GM19372 (cell line): ENCODE measurements around the gene SEMA3F.

Experiments
- ATAC-seq: cut with Tn5 transposase; IDR thresholded peaks from one replicate; pipeline ENCODE4 v1.9.1; 2021; ENCODE audit warnings: mild to moderate bottlenecking, low read depth, moderate library complexity; ENCODE audit not compliant: unreplicated experiment

The SEMA3F gene

DNA sequence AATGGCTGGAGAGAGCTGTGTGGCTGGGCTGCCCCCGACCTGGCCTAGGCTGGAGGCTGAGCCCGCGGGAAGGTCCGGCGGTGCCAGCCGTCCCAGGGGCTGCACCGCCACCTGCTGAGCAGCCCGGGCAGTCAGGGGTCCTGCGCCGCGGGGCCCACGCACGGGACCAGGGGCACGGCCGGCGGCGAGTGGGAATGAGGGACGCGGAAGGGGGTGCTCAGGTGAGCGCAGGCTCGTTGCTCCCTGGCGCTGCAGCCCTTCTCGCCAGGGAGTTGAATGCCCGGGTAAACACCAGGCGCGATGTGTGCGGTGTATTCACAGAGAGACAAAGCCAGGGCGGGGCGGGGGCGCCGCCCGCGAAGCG lies 666 bp upstream of the SEMA3F start:
- peak; percentile 33 for ATAC-seq

DNA sequence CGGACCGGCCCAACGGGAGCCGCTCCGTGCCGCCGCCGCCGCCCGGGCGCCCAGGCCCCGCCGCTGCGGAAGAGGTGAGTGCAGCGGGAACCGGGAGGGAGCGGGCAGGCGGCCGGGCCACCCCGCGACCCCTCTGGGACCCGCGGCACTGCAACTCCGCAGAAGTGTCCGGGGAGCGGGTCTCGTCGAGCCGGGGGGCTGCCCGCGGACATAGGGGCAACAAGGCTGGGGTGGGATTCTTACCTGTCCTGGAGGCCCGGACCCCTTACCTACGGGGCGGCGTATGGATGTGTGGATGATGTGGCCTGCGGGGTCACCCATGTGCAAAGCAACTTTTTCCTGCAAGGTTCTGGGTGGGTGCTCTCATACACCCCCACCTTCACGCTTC lies 361 bp downstream of the SEMA3F start:
- ATAC-seq: peak; percentile 9

DNA sequence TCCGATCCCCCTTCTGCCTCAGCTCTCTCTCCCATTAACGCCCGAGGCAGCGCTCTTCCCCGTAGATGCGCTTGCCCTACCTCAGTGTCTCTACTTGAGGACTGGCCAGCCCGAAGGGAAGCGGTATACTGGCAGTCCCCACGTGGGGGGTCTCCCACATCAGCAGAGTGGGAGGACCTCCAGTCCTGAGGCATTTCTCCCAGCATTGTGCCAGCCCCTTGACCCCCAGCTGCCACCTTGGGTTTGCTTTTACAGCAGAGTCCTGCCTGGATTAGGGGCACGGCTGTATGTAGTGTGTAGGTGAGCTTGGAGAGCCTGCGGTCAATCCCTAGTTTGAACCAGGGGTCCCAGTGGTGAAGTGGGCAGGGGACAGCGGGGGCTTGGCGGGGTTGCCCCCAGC lies 767 bp downstream of the SEMA3F start:
- no peak for ATAC-seq

DNA sequence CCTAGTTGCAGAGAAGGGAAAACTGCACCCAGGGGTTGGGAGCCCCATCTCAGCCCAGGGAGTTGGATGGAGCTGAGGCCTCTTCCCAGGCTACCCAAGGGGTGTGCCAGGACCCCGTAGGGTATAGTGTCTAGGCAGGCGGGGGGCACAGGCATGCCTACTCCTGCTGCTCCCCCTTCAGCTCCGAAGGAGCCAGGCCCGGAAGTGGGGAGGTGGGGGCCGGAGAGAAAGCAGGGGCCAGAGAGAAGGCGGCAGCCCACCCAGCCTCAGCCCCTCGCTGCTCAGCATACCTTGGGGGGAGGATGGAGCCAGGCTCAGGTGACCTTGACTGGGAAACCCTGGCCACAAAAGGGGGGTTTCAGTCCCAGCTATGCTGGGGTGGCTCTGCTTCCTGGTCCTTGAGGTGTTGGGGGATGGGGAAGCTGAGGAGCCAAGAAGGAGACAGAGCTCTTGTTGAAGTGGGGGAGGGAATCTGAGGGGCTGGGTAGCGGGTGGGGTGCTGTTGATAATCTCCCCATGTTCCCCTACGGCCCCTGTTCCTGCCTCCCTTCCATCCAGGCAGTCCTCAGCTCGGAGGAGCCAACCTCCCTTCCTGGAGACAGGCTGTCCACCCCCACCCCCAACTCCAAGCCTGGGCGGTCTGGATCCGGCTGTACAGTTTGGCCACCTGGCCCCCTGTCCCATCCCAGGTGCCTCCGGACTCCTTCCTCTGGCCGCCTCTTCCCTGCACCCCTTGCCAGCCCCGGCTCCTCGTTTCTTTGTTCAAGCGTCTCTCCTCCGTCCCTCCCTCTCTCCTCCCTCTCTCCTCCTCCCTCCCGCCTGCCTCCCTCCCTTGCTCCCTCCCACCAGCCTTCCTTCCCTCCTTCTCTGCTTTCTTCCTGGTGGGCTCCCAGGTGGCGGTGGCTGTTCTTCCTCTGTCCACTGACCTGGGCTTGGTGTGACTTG lies 1.7 kb downstream of the SEMA3F start:
- ATAC-seq: no peak

DNA sequence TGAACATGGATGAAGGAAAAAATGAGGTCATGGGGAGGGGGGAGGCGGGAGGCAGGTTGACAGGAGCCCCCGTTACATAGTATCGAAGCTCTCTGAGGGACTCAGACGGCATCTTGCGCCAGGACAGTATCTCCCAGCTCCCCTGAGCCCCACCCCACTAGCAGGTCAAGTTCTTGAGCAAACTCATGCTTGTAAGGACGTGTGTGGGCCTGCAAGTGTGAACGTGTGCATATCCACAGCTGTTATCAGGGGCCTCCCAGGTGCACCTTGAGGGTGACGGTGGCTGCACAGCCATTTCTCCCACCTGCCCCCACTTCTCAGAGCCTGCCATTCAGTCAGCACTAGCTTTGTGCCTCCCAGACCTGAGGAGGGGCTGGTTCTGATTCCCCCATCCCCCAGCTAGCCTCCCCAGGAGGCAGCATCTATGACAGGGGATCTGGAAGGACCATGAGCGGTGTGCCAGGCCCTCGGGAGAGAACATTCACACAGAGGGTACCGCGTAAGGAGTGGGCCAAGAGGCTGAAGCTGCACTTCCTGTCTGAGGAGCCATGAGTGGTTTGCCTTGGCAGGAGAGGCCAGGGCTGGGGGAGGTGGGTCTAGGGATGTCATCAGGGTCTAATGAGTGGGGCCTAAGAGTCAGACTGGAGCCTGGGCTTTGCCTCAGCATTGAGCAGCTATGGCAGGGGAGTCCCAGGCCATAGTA lies 2.9 kb downstream of the SEMA3F start:
- ATAC-seq: no peak

DNA sequence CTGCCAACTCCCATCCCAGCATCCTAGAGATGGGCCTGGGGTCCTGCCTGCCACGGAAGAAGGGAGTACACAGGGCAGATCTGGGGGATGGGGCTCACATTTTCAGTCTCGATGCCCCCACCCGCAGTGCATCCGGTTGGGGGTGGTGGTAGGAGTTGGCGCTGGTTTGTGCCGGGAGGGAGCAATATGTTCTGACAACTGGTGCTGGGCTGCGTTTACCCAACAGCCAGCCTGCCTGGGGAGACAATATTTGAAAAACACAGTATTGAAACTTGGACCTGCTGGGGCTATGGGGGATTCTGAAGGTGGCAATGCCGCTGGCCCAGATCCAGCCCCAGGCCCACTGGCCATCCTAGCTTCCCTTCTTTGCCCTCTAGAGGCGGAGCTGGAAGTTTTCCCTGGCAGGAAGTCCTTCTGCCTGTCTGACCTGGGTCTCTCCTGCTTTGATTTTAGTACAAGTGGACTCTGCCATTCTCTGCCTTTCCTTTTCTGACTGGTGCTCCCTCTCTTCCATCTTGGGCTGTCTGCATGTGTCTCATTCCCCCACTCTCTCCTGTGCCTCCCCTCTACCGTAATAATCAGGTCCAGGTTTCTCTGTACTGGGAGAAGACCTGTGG lies 3.5 kb downstream of the SEMA3F start:
- no peak for ATAC-seq

DNA sequence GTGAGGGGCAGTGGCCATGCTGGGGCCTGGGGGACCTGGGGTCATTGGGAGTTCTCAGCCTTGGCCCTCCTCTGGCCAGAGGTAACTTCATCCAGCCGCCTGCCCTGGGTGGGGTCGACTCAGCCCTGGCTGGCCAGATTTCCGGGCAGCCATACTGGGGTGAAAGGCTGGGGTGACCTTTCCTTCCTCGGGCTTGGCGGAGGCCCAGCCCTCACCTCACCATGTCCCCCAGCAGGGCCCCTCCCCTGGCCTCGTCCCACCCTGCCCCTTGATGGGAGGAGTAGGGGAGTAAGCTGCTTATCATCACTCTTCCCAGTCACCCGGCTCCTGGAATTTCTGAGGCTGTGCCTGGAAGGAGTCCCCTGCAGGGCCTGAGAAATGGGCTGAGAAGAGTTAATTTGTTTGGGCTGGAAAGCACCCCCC lies 5.4 kb downstream of the SEMA3F start:
- no peak for ATAC-seq

DNA sequence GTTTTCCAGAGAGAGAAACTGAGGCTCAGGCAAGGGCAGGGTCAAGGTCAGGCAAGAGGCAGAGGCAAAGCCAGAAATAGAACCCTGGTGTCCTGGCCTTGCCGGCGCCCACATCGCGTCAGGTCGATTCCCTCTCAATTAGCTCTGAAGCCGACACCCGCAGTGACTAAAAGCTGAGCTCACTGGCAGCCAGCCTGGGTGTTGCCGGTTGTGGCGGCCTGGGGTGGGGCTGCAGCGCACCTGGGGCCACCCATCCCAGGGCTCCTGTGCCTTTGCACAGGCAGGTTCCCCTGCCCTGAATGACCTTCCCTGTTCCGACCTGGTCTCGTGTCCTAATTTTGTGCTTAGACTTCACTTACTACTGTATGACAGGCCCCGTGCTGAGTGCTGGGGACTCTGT lies 6.2 kb downstream of the SEMA3F start:
- ATAC-seq: no peak

DNA sequence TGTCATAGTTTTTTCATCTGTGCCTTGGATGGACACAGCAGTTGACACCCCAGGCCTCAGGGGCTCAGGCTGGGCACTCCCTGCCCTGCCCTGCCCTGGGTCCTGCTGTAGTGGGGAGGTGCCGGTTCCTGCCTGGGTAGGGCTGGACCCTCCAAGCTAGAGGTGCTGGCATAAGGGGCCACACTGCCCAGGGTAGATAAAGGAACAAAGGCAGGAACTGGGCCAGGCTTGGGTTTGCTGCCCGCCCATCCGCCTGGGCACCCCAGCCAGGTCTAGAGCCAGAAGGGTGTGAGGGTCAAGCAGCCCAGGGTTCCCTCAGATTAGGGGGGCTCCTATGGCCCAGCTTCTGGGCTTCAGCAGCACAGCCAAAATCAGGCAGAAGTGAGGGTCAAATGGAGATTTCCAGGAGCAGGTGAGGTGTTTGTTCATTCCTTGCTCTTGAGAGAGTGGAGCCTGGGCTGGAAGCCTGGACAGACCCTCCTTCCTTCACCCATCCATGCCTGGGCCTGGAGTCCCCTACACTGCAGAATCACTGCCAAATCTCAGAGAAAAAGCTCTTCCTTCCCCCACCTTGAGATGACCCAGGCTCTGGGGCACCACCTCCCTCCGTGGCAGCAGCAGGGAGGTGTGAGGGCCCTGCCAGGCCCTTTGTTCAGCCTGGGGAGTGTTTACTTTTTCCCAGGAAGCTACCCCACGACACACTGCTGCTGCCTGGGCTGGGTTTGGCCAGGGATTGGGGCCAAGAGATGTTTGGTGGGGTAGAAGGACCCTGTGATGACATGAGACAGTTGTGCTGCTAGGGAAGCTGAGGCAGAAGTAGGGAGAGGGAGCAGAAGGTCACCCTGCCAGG lies 7.1 kb downstream of the SEMA3F start:
- no peak for ATAC-seq

DNA sequence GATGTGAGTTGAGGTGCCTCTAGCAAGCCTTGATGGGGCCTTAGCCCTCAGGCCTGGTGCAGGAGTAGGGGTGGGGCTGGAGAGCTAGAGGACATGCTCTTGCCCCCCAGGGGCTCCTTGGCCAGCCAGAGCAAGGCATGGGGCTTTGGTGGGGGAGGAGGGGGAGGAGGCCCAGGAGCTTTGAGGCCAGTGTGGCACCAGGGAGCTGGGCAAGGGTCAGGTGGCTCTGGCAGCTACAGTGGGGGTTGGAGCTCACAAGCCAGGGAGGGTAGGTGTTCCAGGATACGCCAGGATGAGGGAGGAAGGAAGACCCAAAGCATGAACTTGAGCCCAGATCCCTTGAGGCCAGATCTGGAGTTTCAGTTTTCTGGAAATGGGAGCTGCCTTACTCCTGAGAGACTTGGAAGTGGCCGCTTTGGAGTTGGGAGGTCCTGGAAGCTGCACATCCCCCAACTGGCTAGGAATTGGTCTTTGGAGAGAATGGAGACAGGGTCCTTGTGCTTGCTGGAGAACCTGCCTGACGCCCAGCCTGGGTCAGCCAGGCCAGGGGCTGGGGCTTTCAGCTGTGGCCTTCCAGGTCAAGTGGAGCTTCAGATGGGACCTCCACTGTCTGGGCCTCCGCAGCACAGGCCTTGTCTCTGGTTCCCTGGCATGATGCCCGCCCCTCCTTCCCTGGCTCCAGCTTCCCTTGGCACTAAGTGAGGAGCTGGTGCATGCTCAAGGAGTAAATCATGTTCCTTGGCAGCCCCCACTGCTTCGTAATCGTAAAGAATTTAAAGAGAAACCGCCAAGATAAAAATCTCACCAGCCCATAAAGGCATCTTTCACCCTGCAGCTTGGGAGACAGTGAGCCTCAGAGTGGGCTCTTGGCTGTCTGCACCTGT lies 8.7 kb downstream of the SEMA3F start:
- ATAC-seq: no peak

DNA sequence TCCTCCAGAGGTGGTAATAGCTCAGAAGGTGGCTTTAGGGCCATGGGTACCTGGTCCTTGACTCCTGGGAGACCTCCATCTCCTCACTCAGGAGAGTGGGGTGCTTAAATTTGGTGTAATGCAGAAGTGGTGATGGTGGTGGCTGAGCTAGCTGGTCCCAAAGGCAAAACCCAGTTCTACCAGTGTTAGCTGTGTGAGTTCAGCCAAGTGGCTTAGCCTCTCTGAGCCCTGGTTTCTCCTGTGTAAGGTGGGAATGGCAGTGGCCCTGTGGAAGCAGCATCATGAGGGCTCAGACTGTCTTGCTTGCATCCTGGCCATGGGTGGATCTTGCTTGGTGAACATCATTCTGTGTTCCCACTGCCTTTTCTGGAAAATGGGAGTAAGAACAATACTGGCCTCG lies 9.4 kb downstream of the SEMA3F start:
- ATAC-seq: no peak

DNA sequence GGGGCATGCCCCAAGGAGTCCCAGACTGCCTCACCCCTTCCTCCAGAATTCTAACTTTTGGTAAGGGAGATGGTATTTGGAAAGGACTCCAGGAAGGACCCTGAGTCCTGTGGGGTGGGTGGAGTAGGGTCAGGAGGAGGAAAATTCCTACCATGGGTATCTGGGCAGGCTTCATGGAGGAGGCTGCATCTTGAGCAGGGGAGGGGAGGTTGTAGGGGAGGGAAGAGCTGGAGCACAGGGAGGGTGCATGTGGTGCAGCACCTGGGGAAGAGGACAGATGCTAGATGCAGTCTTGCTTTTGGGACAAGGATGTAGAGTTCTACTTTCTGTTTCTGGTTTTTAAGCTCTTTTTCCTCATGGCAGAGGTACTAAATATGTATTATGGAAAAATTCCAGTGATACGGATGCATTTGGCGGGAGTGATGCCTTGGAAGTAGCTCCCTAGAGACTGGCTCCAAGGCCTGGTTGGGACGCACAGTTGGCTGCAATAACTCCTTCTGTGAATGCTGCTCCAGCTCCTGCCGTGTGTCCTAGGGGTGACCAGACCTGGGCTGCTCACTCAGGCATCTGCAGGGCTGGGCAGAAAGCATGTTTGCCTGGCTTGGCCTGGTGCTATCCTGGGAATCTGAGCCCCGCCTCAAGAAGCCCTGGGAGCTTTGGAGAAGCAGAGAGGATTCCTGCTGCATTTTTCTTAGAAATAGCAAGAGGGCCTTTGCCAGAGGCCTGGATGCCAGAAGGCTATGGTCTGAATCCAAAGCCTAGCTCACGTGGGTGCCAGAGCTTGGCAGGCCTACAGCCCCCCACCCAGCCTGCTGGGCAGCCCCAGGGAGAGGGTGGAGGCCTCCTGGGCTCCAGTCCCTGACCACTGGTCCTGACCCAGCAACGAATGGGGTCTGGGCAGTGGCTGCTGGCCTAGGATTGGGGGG lies 10.1 kb downstream of the SEMA3F start:
- no peak for ATAC-seq

DNA sequence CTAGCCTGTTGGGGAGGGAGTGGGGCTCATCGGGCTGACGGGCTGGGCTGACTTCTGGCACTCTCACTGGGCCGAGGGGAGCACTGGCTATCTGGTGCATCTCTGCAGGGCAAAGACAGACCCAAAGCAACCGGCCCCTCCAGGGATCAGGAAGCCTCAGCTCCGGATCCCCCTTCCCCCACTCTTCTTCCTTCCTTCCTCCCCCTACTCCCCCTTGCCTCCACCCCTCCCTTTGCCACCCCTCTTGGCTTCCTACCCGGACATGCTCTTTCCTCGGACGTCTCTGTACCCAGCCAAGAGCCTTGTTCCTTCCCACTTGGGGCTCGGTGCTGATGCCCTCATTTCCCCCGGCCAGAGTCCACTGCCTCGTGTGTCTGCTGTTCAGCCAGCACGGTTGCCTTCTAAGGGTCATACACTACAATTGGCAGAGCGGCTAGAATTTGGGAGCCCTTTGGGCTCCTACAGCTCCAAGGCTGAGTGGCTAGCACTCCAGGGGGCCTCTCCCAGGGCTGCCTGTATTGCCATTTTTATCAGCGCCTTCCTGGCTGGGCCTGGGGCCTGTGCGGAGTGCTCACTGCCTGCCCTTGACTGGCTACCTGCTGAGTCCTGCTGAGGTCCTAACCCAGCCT lies 10.9 kb downstream of the SEMA3F start:
- no peak for ATAC-seq

DNA sequence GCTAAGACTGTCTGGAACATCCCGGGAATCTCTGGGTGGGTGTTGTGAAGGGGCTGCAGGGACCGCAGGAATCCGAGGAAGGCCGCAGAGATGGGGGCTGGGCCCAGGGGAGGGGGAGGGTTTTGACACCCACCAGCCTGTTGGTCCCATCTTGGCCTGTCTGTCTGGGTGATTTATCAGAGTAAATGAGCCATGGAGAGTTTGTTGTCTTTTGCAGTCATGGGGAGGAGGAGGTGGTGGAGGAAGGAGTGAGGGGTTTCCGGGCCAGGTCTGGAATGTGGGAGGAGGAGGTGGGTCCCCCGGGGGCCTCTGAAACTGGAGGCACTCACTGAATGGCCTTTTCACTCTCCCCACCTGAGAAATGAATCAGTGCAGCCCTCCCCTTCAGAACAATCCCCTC lies 11.5 kb downstream of the SEMA3F start:
- no peak for ATAC-seq

DNA sequence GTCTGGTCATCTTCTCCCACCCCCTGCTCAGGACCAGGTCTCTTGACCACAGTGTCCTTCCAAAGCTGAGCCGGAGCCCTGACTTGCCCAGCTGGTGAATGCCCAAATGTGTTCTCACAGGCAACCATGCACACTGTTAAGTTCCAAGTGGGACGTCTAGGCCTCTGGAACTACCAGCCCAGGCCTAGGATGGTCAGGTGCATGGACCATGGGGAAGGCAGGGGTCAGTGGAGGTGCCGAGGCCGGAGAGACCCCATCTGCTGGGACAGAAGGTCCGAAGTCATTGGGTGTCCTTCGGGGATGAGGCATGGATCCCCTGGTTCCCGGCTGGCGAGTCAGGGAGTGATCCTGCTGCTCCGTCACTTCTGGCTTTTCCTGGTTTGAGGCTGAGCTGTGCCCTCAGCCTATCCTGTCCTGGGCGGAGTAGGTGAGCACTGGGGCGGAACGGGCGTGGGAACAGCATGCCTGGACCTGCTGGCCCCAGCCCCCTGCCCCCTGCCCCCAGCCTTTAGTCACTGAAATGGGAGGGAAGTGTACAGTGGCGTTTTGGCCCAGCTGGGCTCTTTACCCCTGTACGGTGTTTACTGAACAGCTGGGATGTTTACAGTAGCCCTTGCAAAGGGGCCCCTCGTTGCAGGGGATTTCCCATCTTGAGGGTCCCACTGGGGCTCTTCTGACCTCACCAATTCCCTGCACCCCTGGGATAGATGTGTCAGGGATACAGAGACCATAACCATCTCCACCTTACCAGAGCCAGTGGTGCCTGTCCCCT lies 12.1 kb downstream of the SEMA3F start:
- ATAC-seq: no peak

DNA sequence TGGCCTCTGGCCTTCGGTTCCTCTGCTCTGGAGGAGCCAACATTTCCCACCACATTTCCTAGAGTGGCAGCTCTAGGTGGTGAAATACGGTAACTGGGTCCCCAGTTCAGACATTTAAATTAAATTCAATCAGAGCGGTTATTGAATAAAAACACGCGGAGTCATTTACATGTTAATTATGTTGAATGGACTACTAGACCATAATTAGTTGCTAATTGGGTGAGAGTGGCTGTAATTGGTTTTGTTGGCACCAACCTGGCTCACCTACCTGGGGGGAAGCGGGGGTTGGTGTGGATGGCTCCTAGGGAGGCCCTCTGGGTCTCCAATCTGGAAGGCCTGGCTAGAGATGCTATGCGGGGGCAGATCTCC lies 12.7 kb downstream of the SEMA3F start:
- ATAC-seq: no peak

DNA sequence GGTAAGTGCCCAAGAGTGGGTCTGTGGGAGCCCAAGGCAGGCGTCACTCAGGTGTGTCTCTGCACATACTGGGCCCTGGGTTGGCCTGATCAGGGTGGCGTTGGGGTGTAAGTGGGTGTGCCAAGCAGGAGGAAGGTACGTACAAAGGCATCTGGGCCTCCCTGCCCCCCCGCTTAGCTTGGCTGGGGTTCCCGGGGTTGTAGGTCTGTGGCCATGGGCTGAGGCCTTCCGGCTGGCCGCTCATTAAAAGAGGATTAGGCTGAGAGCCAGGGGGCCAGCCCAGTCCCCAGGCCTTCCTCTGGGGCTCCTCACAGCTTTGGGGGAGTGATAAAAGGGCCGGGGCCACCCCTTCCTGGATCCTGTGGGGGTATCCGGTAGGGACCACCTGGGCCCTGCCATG lies 13.3 kb downstream of the SEMA3F start:
- ATAC-seq: no peak
